ENCODE results near the gene GGT5.
A peak's percentile ranks its signal among the peaks of the same experiment; 100 is the strongest.
"Not testable (repeated sequence)": the region's sequence is repeated elsewhere in the genome, so short reads cannot be mapped to it uniquely, and the experiment has no call there.

Gene GGT5

DNA sequence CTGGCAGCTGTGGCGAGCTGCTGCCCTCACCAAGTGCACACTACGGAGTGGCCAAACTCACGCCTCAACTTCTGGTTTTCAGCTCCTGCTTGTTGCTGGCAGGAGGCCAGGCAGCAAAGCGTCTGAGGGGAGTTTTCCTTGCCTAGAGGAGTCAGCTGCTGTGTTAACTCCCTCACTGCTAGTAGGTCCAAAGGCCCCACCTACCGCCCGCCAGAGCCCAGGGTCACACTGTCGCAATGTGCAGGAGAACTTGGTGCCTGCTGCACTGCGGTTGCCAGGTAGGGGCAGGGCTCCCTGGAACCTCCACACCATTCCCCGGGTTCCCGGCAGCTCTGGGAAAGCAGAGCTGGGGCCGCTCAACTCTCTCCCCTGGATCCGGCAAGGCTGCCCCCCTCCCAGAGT, at the start of gene GGT5:
Gene GGT5 (minus strand): TSS at position 53 of the 402 bp plus-strand sequence. CDS start 357 bp downstream, outside the sequence.
- not testable (repeated sequence) for DNase-seq

- DNase-seq, result not testable (repeated sequence)
Observed at GRCh38 chr22:24292202-24292830, 47.4 kb upstream of the GGT5 start.

DNA sequence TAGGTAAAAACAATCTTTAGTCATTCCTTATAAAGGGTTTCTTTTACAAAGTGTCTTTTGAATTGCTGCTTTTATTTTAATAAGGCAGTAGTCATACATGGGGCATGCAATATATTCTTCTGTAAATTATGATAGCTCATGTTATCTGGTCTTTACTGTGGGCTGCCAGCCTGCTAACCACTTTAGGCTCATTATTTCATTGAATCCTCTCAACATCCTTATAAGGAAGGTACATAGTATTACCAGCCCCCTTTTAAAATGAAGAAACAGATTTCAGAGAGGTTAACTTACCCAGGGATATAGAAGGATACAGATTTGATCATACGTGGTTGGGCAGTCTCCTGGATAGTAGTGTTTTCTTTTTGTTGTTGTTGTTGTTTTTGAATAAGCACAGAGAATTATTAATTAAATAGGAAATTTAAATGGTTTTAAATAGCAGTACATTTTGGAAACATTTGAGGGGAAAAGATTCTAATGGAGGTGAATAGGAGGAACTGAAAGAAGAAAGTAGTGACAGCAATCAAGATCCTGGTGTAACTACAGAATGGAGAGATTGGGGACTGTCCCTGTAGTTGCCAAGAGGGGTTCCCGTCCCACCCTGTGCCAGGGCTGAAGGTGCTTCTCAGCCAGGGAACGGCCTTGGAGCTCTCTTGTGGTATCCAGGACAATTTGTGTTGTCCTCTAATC, 46.8 kb upstream of the GGT5 start:
- DNase-seq, result no peak

DNA sequence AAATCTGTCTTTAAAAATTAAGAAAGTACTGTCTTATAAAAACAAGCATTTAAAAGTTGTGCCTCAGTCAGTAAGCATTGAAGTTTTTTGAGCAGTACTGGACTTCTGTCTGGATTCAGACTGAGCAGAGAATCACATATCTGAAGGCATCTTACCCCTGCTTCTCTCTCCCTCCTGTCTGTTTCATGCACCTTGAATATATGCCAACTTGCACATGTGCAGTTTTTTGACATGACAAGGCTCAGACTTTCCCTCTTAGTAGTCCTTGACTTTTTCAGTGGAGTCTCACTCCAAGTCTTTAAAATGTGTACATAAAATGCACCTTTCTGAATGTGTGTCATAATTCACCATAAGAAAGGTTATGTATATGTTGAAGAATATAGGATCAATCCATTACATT, 45.6 kb upstream of the GGT5 start:
- peak; percentile 18 for DNase-seq

DNA sequence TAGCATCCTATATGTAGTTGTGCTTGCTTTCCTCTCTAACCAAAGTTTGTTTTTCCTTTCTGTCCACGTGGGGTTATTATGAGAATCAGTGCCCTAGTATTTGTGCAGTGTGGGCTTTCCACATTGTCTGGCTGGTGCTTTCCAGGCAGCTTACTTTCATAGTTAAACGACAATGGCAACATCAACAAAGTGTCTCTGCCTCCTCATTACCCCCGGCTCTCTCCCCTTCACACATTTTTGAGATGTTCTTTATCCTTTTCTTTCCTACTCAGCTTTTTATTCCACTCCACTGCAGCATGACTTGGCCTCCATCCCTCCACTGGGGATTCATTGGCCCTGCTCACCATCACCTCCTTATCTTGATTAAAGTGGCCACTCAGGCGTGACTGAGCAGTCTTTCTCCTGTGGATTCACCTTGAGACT, 44.9 kb upstream of the GGT5 start:
- DNase-seq, result peak; percentile 3

DNA sequence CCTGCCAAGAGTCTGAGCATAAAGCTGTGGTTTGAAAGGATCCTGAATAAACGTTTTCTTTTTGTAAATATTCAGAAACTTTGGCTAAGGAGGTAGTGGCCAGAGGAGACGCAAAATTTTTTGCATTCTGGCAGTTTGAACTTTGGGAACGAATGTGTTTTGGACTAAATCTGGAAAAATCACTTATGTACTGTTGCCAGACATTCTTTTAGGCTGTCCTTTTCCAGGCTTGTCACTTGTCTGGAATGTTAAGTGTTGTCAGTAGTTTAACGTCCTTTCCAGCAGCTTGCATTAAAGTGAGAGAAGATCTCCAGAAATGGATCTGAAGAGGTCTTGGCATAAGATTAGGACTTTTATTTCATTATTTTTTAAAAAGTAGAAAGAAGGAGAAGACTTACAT, 44.2 kb upstream of the GGT5 start:
- DNase-seq, result peak; percentile 75

DNA sequence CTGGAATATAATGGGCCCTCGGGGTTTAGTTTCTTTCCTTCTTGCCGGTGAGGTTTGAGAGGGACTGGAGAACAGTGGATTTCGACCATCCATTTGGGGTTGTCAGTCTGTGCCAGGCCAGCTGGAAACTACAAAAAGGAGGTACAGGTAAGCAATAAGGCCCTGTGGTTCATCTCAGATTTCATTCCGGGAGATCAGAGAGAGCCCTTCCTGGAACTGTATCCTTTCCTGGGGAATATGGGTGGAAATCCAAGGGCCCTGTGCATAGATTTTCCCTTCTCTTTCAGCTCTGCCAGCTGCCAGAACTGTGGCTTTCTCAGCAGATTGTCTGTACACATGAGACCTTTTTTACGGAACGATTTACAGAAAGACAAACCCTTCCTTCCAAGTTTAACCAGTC, 42.9 kb upstream of the GGT5 start:
- not testable (repeated sequence) for DNase-seq

- not testable (repeated sequence) for DNase-seq
Observed at GRCh38 chr22:24287212-24287611, 42.3 kb upstream of the GGT5 start.

GRCh38 chr22:24285245-24285644, 40.4 kb upstream of the GGT5 start:
- DNase-seq, result no peak

- peak; percentile 26 for DNase-seq
Observed at GRCh38 chr22:24284747-24285203, 39.9 kb upstream of the GGT5 start.

- no peak for DNase-seq
Observed at GRCh38 chr22:24282401-24282800, 37.5 kb upstream of the GGT5 start.

- not testable (repeated sequence) for DNase-seq
Observed at GRCh38 chr22:24280363-24280762, 35.5 kb upstream of the GGT5 start.

GRCh38 chr22:24274696-24275405, 30.0 kb upstream of the GGT5 start:
- DNase-seq, result not testable (repeated sequence)

GRCh38 chr22:24273906-24274305, 29.0 kb upstream of the GGT5 start:
- DNase-seq, result not testable (repeated sequence)

DNA sequence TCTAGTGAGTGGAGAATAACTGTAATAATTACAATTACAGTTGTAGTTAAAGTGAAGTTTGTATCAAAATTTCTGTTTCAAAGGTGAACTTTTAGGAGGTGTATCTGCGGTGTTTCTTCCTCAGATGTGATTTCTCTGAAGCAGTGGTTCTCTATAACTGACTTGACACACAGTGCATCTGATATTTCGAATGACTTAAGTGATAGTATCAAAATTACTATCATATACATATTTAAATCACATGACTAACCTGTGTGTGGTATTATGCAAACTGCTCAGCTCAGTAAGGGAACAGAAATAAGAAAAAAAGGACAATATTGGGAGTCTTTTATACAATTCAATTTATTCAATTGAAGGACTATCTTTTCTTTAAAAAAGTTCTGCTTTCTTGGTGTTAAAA, 28.1 kb upstream of the GGT5 start:
- not testable (repeated sequence) for DNase-seq

- DNase-seq, result peak; percentile 12
Observed at GRCh38 chr22:24271386-24271854, 26.5 kb upstream of the GGT5 start.

DNA sequence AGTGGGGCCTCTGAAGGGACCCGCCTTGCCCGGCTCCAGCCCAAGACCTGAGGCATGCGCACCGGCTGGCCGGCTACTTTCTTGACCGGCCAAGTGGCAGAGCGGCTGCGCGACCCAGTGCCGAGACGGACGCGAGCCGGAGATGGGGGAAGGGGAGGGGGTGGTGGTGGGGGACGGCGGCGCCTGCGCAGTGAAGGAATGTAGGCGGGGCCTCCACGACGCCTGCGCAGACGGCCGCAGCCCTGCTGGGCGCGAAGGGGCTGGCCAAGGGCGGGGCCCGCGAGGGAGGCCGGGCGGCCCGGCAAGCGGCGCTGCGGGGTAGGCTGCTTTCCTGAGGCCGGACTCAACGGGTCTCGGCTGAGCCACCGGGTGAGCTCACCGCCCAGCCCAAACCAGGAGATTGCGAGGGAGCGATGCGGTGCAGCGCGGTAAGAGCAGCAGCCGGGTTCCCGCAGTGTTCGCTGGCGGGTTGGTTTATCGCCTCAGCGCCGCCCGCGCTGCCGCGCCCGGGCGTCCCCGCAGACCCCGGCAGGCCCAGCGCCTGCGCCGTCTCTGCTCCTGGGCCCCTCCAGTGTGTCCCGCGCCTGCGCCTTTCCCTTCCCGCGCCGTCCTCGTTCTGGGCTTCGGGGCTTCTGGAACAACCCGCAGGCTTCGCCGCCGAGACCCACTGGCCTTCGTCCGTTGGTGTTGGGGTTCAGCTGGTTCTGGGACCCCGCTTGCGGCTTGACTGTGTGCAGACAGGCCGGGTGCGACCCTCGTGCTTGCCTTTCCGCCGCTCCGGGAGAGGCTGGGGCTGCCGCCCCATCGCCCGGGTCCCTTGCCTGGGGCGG, 25.9 kb upstream of the GGT5 start, which contains the start of gene SPECC1L:
Gene SPECC1L (plus strand): TSS at position 276 of the 830 bp plus-strand sequence. CDS start 31,401 bp downstream, outside the sequence.
- peak; percentile 87 for DNase-seq

DNA sequence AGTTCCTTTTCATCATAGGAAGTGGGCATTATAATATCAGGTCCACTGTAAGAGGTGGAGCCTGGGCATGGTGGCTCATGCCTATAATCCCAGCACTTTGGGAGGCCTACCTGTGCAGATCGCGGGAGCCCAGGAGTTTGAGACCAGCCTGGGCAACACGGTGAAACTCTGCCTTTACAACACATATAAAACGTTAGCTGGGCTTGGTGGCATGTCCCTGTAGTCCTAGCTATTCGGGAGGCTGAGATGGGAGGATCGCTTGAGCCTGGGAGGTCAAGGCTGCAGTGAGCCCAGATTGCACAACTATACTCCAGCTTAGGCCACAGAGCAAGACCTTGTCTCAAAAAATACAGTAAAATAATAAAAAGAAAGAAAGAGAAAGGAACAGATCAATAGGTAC, 21.6 kb upstream of the GGT5 start:
- not testable (repeated sequence) for DNase-seq

GRCh38 chr22:24265734-24266133, 20.9 kb upstream of the GGT5 start:
- no peak for DNase-seq

GRCh38 chr22:24264329-24264896, 19.5 kb upstream of the GGT5 start:
- DNase-seq, result peak; percentile 33

- not testable (repeated sequence) for DNase-seq
Observed at GRCh38 chr22:24263479-24263878, 18.6 kb upstream of the GGT5 start.

GRCh38 chr22:24262185-24262749, 17.4 kb upstream of the GGT5 start:
- DNase-seq, result not testable (repeated sequence)

Data from HCEC 1CT (cell line).